ENCODE data around the gene CEP76.

DNA sequence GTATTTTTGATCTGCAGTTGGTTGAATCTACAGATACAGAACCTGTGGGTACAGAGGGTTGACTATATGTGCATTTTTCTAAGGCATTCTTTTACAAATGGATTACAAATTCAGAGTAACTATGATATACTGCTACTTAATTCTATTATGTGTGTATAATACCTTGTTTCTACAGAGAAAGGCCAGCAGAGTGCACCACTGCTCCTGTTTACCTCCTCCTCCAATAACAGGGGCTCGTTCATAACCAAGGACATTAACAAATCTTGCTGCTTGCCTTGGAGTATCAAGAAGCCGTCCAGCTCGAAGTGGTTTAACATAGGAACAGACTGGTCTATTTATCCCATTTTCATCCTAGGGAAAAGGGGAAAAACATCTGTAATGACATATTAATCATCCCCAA, 16.4 kb downstream of the CEP76 start:
- no peak for TF ChIP-seq CTCF (IDR thresholded peaks at IDR 0.05)
- TF ChIP-seq POLR2A (IDR thresholded peaks at IDR 0.05) = no peak
